DMS153 (cell line): ENCODE results near the gene LRRC75A.
"Not testable (repeated sequence)": the region's sequence is repeated elsewhere in the genome, so short reads cannot be mapped to it uniquely, and the experiment has no call there.

Experiments used
- DNase-seq: peaks from one replicate; lab custom pipeline; 2025; lab: John Stamatoyannopoulos, UW

LRRC75A gene

DNA sequence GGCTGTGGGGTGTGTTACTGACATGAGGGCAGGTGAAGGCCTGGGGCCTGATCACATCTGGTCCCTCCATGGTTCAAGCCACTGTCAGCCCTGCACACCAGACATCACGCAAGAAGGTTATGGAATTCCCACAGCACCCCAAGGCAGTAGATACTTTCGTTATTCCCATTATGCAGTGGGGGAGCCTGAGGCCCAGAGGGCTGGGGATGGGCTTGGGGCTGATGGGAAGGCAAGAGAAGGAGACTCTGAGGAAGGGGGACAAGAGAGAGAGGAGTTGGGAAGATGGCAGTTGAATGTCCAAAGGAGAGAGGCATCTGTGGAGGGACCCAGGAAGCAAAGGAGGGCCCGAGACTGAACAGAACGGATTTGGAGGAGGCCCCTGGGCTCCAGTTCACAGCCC lies 42.0 kb downstream of the LRRC75A start:
- DNase-seq, result no peak

DNA sequence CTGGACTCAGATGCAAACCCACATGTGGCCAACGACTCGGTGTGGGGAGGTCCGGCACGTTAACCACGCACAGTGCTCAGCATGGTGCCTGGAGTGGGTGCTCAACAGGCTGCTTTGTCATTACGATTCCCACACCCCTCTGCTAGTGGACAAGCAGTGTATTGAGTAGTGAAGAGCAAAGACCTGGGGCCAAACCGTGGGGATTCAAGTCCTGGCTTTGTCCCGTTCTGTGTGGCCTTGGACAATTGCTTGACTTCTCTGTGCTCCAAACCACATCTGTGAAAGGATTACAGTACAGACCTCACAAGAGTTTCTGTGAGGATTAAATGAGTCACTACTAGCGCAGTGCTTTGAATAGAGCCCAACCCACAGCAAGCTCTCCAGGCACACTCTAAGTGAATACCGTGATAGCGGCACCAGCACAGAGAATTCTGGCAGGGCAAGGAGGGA lies 42.8 kb downstream of the LRRC75A start:
- DNase-seq, result no peak

DNA sequence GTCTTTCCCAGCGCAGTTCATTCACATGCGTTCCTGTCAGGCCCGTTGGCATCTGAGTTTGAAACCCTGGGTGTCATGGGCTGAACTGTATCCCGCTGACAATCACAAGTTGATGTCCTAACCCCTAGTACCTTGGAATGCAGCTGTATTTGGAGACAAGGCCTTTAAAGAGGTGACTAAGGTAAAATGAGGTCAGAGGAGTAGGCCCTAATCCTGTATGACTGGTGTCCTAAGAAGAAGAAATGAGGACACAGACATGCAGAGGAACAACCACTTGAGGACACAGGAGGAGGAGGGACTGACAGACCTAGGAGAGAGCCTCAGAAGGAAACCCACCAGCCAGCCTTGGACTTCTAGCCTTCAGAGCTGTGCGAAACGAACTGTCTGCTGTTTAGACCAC lies 43.5 kb downstream of the LRRC75A start:
- DNase-seq, result no peak

DNA sequence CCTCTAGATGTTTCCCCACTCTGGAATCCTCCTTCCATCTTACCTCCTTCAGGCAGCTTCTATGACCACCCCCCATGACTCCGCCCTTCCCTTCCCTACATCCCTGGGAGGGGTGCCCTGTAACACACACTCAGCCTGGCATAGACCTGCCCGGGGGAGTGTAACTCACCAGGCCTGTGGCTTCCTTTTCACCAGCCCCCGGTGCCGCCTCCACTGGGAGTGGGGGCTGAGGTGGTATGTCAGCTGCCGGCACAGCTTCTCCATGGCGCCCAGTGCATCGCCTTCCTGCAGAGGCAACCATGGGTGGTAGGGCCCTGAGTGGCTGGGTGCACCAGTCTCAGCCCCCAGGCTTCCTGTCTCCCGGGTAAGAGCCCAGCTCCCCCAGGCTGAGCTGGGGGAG lies 44.3 kb downstream of the LRRC75A start:
- no peak for DNase-seq

DNA sequence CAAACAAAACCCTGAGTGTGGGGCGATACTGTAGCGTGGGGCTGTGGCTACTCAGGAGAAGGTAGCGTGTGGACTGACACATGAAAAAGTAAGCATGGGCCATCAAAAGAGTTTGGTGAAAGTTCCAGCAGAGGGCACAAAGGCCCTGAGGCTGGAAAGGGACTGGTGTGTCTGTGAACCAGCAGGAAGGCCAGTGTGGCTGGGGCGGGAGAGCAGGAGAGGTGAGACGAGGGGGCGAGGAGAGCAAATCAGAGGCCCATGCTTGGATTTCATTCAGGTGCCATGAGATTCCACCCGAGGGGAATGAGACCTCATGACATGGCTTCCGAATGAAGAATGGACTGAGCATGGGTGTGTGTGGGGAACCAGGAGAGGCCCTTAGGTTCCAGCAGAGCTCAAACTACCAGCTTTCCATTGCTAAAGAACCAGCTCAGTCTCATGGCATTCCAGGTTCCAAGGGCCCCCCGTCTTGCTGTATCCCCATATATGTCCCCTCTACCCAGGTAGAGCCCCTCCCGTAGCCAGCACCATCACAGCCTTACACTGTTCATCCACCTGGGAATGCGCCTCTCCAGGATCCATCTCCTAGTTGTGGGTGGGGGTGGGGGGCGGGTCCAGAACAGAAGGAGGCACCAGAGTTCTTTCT lies 45.5 kb downstream of the LRRC75A start:
- DNase-seq, result no peak

DNA sequence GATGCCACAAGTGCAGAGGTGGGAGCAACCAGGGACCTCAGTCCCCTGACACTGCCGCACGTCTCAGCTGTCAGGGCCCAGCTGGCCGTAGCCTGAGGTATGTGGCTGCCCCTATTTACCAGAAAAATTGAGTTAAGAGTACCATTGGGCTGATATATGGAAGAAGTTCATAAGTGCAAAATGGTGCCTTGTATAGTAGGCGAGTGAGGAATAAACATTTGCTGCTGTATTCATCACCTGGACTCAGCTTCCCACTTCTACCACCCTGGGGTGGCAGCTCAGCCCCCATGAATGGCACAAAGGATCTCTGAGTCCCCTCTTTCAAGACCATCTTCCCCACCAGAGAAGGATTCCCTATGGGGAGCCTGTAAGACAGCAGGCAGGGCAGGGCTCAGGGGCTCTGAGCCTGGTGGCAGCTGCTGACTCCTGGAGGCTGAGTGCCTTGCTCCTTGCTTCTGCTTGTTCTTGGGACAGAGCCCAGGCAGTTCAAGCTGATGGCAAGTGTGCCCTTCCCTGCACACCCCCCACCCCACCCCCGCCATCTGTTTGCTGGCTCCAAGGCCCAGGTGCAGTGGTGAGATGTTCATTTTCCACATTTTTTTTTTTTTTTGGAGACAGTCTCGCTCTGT lies 47.6 kb downstream of the LRRC75A start:
- no peak for DNase-seq

DNA sequence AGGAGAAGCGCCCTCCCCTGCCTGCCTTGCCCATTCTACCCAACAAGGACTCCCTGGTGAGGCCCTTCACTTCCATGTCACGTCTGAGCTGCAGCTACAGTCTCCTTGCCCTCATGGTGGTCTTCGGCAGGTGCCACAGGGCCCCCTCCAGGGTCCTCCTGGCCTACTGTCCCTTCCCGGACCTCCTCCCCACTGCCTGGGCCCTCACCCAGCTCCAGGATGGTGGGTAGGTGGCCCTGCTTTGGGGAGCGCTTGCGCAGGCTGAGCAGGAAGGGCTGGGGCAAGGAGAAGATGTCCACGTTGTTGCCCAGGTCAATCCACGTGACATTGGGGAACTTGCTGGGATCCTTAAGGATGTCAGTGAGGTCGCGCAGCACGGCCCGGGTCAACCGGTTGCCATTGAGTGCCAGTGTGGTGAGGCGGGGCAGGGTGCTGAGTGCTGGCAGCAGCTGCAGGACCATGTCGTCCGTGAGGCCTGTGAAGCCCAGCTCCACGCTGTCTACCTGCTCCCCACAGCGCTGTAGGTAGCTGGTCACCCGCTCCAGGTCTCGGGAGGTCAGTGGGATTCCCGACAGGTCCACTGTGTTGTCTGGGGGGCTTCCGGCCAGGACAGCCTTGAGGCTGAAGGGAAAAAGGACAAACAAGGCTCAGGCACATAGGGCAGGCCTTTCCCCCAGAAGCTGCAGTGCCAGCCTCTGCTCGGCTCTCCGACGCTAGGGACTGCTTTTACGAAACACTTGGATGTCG lies 48.3 kb downstream of the LRRC75A start:
- DNase-seq, result no peak

DNA sequence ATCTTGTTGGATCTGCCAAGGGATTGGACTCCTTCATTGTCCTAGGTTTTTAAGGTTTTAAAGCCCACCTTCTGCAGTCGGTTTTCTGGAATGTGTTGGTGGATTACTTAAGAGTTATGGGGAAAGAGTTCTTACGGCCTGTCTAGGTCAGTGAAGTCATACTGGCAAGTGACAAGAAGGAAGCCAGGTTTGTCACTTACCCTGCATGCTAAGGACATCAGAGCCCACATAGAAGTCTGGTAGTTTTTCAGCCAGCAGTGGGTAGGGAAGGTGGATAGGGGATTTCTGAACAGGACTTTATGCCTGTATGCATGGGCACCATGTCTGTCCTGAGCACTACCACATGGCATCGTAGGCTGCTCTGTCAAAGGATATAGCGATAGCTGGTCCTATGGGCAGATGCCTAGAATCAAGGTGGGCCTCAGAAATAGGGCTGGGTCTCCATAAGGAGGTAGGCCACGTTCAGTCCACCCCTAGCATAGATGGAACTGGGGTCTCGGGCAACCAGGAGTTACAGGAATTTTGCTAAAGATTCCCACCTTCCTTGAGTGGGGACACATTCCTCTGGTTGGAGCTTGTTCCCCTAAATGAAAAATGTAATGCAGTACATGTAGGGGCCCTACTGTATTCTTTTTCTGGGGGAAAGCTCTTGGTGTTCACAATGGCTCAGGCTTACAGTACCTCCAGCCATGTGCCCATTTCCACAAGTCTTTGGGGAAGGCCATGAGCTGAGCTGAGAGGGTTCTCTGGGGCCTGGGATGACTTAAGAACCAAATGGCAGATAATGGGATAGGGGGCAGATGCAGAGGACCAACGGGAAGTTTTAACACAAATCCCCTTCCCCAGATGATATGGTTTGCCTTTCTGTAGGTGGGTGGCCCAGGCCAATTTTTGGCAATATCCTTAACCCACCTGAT lies 49.1 kb downstream of the LRRC75A start:
- no peak for DNase-seq

DNA sequence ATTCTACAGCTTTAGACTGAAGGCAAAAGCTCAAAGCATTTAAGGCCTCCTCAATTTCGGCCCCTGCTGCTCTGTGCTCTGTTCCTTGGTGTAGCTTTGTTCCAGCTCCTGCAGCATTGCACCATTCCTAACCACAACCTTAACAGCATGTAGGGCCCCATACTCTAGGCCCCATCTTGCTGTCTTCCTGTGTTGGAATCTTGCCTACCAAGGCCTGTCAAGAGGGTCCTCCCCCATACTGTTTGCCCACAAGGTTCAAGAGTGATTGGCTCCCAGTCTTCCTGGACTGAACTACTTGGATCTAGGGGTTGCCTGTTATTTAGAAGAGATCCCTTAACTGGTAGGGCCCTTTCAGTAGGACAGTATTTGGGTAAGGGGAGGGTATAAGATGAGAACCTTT lies 49.9 kb downstream of the LRRC75A start:
- DNase-seq, result no peak

DNA sequence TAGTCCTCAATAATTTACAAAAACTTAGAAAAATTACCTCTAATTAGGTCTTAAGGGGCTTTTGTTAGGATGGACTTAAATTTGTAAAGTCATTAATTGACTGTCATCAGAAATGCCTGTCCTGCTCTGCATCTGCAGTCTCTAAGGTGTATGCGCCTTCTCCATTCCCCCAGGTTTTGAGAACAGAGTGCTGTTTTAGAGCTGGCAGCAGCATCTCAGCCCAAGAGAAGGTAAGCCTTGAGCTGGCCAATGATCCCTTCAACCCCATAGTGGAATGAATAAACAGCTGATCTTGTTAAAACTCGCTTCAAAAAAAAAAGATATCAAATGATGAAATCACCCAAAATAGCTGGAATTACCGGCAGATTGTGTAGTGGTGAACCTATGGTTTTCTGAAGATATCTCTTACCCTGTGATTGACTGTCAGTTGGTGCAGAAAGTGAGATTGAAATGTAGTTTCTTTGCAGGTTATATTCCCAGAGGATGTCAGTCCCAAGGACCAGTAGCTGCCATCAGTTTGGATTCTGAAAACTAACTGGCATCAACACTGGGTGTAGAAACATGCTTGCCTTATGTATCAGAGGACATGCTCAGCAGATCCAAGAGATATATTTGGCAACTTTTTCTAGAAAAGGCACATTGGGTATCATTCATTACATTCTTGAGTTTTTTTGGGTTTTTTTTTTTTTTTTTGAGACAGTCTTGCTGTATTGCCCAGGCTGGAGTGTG lies 50.9 kb downstream of the LRRC75A start:
- DNase-seq, result no peak

DNA sequence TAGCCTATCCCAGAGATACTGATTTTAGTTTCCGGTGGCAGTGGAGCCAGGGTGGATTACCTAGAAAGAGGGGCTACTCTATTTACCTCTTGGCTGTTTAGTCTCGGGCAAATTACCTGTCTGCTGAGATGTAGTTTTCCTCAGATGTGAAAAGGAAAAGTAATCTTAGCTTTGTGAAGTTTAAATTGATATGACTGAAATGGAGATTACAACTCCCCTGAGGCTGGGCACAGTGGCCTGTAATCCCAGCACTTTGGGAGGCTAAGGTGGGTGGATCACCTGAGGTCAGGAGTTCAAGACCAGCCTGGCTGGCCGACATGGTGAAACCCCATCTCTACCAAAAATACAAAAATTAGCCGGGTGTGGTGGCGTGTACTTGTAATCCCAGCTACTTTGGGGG lies 51.6 kb downstream of the LRRC75A start:
- not testable (repeated sequence) for DNase-seq

DNA sequence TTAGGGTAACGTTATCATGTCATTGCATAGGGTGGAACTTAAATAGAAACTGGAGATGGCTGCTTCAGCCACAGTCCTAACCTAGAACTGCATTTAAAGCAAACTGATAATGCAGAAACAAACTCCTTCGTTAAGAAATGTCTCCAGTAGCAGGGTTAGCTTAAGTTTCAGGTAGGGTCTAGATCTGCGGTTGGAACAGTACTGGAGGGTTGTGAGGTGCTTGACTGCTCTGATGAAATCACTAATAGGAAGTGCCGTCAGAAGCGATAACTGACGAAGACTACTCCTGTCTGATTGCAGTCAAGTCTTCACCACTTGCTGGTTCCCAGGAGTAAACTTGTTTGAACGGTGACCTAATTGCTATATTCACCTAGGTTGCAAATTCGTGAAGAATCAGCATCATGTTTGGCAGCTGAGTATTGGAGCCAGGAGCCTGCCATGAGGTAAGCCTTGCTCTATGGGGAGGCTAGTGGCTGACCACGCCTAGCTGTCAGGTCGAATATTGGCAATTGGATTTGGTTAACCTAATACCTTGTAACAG lies 52.1 kb downstream of the LRRC75A start:
- DNase-seq, result no peak

DNA sequence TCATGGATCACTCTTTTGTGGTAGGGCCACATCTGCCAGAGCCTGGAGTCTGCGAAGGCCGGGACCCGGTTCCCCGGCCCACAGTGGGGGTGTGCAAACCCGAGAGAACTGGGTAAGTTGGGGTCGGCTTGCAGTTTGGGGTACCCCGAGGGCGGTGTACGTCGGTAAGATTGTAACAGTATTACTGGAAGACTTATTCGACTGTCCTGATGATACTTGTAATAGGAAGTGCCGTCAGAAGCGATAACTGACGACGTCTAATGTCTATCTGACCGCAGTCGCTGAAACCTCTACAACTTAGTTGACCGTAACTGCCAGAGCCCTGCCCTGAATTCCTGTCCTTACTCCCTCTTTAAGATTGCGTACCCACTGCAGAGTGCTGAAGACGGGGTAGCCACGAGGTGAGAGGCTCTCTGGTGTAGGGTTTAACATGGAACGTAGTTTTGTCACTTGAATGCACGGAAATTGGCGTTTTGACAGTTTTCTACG lies 52.6 kb downstream of the LRRC75A start:
- no peak for DNase-seq

DNA sequence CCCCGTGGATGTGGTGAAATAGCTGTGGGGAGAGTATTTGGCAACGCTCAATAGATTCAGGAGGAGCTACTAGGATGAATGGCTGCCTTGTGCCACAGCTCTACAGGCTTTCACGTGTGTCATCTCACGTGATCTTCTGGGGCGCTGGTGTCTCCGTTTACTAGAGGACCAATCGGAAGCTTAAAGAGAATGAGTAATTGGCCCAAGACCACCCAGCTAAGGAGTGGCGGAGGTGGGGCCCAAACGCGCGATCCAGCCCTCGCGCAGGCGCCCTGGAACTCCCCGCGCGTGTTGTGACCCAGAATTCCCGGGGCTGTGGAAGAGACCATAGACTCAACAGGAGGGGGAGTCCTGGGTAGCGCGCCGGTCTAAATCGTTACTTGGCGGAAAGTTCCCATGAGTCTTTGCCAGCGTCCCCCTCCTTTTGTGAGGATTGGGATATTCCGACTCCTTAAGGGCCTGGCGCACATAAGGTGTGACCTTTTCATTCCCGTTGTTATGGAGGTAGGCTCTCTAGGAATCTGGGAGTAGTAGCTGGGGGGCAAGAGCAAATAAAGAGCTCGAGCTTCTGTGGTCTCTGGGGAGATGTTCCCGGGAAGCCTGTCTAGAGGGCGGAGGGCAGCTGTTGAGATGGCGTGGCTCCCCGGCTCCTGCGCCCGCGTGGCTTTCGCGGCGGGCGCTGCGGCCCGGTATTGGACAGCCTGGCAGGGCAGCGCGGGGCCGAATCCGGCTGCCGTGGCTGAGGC lies 53.3 kb downstream of the LRRC75A start:
- peak; percentile 91 for DNase-seq

DNA sequence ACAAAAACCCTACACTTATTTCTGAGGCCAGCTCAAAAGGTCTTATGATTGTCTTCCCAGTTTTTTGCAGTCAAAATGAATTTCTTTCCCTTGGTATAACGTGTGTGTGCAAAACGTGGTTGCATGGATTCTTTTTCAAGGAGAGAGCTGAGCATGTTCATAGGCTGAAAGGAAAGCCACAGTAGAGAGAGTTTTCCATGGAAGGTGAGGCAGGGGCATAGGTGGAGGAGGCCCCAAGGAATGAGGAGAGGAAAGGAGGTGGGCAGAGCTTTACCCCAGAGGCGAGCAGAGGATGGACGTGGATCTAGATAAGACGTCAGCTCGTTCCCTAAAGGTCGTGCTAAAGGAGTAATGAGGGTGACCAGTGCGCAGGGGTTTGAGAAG lies 53.8 kb downstream of the LRRC75A start:
- no peak for DNase-seq

DNA sequence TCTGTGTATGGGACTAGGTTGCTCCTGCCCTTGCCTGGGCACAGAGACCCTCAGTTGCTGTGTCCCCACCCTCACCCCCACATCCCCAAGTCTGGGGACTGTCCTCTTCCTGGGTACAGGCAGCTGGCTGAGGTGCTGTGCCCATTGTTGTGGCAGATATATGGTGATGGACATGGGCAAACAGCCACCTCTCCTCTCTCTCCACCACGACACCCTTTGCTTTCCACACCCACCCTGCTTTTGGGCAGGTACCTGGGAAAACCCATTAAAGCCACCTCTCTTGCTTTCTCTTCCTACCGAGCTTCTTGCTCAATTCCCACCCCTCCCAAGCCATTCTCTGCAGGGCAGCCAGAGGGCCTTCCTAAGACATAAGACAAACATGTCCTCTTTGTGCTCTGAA lies 54.9 kb downstream of the LRRC75A start:
- no peak for DNase-seq

DNA sequence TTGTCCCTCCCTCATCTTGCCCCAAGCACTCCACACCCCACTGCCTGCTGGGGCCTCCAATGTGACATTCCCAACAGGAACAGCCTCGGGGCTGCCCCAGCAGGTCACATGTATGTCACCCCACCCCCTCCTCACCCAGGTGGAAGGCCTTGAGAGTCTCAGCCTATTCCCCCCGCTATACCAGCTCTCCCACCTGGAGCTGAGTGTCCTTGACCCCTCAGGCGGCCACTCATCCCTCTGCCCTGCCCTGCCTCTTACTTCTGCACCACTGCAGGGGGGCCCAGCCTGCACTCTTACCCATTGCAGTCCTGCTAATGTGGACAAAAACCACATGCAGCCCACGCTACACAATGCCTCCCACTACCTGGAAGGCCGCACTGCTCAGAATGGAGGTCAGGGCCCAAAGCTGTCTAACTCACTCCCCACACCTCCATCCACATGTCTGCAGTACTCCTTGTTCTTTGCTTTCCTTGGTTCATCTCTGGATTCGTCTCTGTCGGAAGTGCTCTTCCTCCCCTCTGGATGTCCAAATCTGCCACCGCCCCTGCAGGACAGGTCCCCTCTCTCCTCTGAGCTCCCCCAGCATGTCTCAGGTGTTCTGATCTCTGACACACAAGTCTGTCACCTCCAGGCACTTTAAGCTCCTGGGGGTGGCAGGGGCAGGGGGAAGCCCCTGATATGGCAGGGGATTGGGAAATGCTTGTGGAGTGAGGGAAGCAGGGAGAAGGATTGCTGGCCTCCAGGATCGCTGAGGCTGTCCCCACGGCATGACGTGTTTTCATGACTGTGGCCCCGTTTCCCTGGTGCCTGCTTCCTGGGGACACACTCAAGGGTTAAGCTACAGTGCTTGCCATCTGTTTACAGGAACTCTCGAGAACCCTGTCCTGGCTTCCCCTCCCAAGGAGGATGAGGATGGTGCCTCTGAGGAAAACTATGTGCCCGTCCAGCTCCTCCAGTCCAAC lies 55.8 kb downstream of the LRRC75A start:
- DNase-seq, result no peak

DNA sequence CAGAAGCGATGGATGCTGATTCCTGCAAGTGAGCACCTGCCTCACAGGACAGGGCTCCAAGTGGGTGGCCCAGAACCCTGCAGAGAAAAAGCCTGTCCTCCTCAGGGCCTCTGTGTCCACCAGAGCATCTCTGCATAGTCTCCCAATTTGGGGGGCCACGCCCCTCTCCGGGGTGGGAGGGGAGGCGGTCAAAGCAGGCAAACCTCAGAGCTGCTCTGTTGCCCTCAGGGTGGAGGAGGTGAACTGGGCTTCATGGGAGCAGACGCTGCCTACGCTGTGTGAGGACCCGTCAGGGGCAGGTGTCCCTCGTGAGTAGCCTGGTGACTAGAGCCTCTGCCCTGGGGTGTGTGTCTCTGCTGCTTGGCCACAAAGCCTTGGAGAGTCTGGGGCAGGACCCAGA lies 57.3 kb downstream of the LRRC75A start:
- DNase-seq, result no peak

DNA sequence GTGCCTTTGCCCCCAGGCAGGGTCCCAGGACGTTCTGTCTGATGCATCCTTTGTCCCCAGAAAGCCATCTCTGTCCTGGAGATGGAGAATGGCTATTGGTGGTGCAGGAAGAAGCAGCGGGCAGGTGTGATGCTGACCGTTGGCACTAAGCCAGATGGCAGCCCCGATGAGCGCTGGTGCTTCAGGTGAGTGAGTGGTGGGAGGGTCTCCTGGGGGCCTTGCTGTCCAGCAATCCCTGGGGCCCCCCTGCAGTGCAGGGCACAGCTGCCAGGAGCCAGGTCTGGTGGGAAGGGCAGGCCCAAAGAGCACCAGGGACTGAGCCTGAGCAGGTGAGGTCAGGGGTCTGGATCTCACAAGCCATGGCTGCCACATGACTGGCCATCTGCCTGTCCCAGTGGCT lies 58.5 kb downstream of the LRRC75A start:
- no peak for DNase-seq
